Left lung (tissue), 10 donors: Measurements from ENCODE around the gene GRIN2C. TPM values are rescaled to one million over a fixed set of nuclear protein-coding genes. Genes with fewer than 3 reads are reported as not detected.

Experiments
- ATAC-seq: fragments of 200-7000 bp; cut with Tn5 transposase; one replicate; pipeline ENCODE4 v1.9.1; 2020; ENCODE audit warnings: moderate library complexity
- DNase-seq, 4 donors: peaks; one replicate each; pipeline ENCODE4 v3.0.0-alpha.2; 2013 to 2020
- H3K27ac ChIP-seq, 2 donors: fragments of 200-600 bp; sonication (generic) in 1 of 2; one replicate each; pipeline versions ENCODE4 v1.5.0 to v1.8.0; 2020 to 2021
- H3K27me3 ChIP-seq, 2 donors: fragments of 200-600 bp; sonication (generic) in 1 of 2; one replicate each; pipeline versions ENCODE4 v1.5.0 to v1.8.0; 2020 to 2021
- H3K36me3 ChIP-seq, 2 donors: fragments of 200-600 bp; sonication (generic) in 1 of 2; one replicate each; pipeline versions ENCODE4 v1.5.0 to v1.8.0; 2020 to 2021
- H3K4me1 ChIP-seq, 2 donors: fragments of 200-600 bp; one replicate each; pipeline ENCODE4 v1.8.0; 2021
- H3K4me3 ChIP-seq, 2 donors: fragments of 200-600 bp; sonication (generic) in 1 of 2; one replicate each; pipeline versions ENCODE4 v1.5.0 to v1.8.0; 2020 to 2021; ENCODE audit warnings: mild to moderate bottlenecking in 1 of 2
- H3K9me3 ChIP-seq, 2 donors: fragments of 200-600 bp; sonication (generic) in 1 of 2; one replicate each; pipeline versions ENCODE4 v1.5.0 to v1.8.0; 2020 to 2021
- intact Hi-C, 2 donors: fragments of 100-400 bp; cut with DNase I; formaldehyde crosslinking; loops; one replicate each; pipeline versions ENCODE4 v1.11.2 to v1.14.2; 2022
- polyA plus RNA-seq, 6 donors: library from polyadenylated mRNA; unstranded; fragments of 120-200 nt; gene quantifications; one replicate each; pipeline ENCODE4 v1.2.1, GENCODE V29; 2013; ENCODE audit not compliant: insufficient read length in 6 of 6
- total RNA-seq, 2 donors: library from RNA; stranded (reverse); fragmentation: NEBNext Ultra II Directional; extraction: Animal tissue kit (Norgen Biotek cat#: 25700); gene quantifications; one replicate each; pipeline ENCODE4 v1.2.1, GENCODE V29; 2021
- TF ChIP-seq, protein P1 (sequence below), 2 donors: fragments of 200-600 bp; sonication (generic) in 1 of 2; IDR thresholded peaks; one replicate each; pipeline versions ENCODE4 v1.5.0 to v1.8.0; 2021; ENCODE audit warnings: antibody characterized with exemption in 2 of 2
- donor health status: DM: no; HTN: yes; CAD: no.
- donor health status: DM: no; HTN: no; CAD: no.

GRIN2C gene
- total and polyA plus RNA-seq, 8 donors: 0.15 to 0.43 (median 0.26) TPM; not detected in 1

DNA sequence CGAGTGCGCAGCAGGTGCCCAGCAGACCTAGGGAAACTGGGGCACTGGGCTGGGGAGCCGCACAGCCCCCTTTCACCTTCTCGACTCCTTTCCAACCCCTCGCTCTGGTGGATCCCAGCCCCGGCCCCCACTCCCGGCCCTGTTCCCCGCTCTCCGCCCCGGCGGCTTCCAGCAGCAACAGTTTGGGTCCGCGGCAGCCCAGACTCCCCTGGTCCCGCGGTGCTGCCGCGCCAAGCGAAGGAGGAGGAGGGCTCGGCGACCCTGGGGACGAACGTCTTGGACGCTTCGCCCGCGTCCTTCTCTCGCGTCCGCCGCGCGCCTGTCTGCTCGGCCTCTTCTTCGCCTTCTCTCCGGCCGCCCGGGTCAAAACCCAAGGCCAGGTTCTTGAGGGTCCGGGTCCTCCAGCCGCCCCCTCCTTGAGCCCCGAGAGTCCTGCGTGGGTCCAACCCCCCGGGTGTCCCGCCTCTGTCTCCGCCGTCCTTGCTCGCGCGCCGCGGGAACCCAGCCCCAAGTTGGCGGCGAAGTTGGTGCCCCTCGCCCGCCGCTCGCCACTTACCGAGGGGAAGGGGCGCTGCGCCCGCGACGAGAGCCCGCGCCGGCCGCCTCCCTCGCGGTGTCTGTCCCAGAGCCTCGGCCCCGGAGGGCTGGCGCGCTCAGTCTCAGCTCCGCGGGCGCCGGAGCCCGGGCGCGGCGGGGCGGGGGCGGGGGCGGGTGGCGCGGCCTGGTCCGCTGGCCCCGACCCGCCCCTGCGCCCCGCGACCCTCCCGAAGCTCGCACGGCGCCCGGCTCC is 1.4 kb upstream of the GRIN2C start:
- ATAC-seq: no peak
- H3K4me1 ChIP-seq: peaks cover 15 to 31% of the 10 kb centered on the region in 2 donors
- H3K4me3 ChIP-seq: no peak overlapping the region
- H3K36me3 ChIP-seq: no peaks in the 10 kb centered on the region
- H3K9me3 ChIP-seq: no peaks in the 10 kb centered on the region
- peaks cover 35 to 71% of the 10 kb centered on the region in 2 donors for H3K27me3 ChIP-seq
- TF ChIP-seq, protein P1, sequence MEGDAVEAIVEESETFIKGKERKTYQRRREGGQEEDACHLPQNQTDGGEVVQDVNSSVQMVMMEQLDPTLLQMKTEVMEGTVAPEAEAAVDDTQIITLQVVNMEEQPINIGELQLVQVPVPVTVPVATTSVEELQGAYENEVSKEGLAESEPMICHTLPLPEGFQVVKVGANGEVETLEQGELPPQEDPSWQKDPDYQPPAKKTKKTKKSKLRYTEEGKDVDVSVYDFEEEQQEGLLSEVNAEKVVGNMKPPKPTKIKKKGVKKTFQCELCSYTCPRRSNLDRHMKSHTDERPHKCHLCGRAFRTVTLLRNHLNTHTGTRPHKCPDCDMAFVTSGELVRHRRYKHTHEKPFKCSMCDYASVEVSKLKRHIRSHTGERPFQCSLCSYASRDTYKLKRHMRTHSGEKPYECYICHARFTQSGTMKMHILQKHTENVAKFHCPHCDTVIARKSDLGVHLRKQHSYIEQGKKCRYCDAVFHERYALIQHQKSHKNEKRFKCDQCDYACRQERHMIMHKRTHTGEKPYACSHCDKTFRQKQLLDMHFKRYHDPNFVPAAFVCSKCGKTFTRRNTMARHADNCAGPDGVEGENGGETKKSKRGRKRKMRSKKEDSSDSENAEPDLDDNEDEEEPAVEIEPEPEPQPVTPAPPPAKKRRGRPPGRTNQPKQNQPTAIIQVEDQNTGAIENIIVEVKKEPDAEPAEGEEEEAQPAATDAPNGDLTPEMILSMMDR (IDR thresholded peaks at IDR 0.05): no peak
- DNase-seq: peak in 1 of 4 donors; percentile 80
- H3K27ac ChIP-seq: no peak overlapping the region
- intact Hi-C loops: loop anchor here in 1 of 2 donors (5.0 kb wide), 1 partner anchor 69 kb away; no protein-coding TSS in a partner anchor

DNA sequence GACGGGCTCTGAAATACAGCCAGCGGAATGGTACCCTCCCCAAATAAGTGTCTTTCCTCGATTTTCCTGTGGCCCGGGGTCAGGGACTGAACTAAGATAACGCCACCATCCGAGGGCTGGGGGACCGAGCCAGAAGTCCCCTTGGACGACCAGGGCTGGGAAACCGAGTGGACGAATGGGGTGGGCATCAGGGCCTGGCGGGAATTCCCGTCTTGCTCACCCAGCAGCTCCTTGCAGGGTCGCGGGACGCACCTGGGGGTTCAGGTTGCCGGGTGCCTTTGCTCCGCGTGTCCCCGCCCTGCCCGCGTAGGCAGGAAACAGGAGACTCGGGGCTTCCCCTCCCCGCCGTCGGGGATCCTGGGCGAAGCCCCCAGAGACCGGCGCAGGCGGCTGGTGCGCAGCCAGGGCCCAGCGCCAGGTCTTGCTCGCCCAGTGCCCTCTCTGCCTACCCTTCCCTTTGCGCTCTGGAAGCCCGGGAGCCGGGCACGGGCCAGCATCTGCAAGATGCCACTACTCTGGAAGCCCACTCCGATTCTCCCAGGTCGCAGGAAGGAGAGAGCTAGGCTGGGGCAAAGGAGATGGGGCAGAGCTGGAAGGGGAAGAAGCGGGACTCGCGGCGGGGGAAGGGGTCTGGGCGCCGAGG is 665 bp upstream of the GRIN2C start:
- no peak for ATAC-seq
- peaks cover 35 to 79% of the 10 kb centered on the region in 2 donors for H3K27me3 ChIP-seq

DNA sequence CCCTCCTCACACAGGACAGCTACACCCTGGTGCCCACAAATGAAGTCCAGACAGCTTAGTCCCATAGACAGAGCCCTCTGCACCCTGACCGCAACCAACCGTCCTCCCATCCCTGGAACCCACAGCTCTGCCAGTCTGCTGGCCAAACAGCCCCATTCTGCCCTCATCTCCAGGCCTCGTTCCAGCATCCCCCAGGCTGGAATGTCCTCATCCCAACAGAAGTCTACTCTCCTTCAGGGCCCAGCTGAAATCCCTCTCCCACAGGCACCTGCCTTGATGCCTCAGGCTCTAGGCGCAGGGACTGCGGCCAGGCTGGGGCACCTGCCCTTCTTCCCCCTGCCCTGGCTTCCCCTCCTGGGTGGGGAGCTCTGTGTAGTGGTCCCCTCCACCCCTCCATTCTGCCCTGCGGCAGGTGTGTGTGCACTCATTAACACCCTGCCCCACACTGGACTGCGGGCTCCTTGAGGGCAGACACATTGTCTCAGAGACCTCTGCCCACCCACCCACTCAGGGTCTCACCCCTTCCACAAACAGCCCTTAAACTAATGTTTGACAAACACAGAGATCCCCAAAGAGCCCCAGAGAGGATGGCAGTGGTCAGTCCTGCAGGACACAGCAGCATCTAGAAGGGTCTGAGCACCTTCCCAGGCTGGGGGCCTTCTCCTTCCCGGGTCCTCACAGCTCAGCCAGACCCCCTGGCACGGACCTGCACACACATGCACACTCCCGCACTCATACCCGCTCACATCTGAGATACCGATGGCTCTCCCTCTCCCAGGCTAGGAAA is 820 bp downstream of the GRIN2C start:
- intact Hi-C loops: no loop called here
- no peak for DNase-seq
- Histone ChIP-seq H3K27me3 (peaks cover 39 to 93% of the 10 kb centered on the region in 2 donors), H3K27ac (no peak overlapping the region), H3K36me3 (no peaks in the 10 kb centered on the region), H3K9me3 (no peaks in the 10 kb centered on the region), H3K4me1 (peaks cover 15 to 31% of the 10 kb centered on the region in 2 donors), H3K4me3 (no peak overlapping the region)
- TF ChIP-seq, protein P1 (IDR thresholded peaks at IDR 0.05): no peak
- no peak for ATAC-seq

More for the DNA sequence above, 665 bp upstream of the GRIN2C start:
- H3K4me3 ChIP-seq: no peak overlapping the region
- peaks cover 15 to 31% of the 10 kb centered on the region in 2 donors for H3K4me1 ChIP-seq
- H3K27ac ChIP-seq: no peak overlapping the region
- intact Hi-C loops: loop anchor here in 1 of 2 donors (5.0 kb wide), 1 partner anchor 68 kb away; no protein-coding TSS in a partner anchor
- no peaks in the 10 kb centered on the region for H3K9me3 ChIP-seq
- TF ChIP-seq, protein P1 (IDR thresholded peaks at IDR 0.05): no peak
- no peak for DNase-seq
- no peaks in the 10 kb centered on the region for H3K36me3 ChIP-seq

DNA sequence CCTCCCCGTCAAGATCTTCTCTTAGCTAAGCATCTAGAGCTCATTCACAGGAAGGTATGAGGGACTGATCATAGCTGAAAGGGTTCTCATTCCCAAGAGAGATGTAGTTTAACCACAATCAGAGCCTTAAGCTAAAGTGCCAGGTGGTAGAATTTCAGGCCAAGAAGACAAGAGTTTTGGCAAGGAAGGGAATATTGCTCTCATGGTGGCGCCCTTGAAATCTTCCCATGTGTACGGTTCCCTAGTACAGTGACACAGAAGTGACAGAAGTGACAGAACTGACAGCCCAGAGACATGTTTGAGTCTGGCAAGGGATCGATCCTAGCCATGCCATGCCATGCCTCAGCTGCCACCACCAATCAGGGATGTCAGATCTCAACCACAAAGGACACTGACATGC is 2.5 kb downstream of the GRIN2C start:
- TF ChIP-seq, protein P1 (IDR thresholded peaks at IDR 0.05): no peak
- intact Hi-C loops: no loop called here
- no peak overlapping the region for H3K4me3 ChIP-seq
- ATAC-seq (no peak), DNase-seq (no peak)
- no peak overlapping the region for H3K27ac ChIP-seq
- H3K36me3 ChIP-seq: no peaks in the 10 kb centered on the region
- no peaks in the 10 kb centered on the region for H3K9me3 ChIP-seq
- H3K27me3 ChIP-seq: peaks cover 55 to 100% of the 10 kb centered on the region in 2 donors
- H3K4me1 ChIP-seq: peaks cover 15 to 35% of the 10 kb centered on the region in 2 donors
